Skeletal muscle cell (primary cell): ENCODE results near the gene LTN1.
"Not testable (repeated sequence)": the region's sequence is repeated elsewhere in the genome, so short reads cannot be mapped to it uniquely, and the experiment has no call there.

ENCODE experiments used
- DNase-seq: peaks from one replicate; pipeline ENCODE4 v3.0.0-alpha.2; 2010; ENCODE audit warnings: low read depth
- H3K4me3 ChIP-seq: 2 replicates; pipeline ENCODE4 v1.5.1; 2011; ENCODE audit warnings: low read depth, mild to moderate bottlenecking, control low read depth, low read length, moderate library complexity

LTN1 gene

GRCh38 chr21:28988146-28988545 is 4.5 kb downstream of the LTN1 start:
- not testable (repeated sequence) for DNase-seq, H3K4me3 ChIP-seq

DNA sequence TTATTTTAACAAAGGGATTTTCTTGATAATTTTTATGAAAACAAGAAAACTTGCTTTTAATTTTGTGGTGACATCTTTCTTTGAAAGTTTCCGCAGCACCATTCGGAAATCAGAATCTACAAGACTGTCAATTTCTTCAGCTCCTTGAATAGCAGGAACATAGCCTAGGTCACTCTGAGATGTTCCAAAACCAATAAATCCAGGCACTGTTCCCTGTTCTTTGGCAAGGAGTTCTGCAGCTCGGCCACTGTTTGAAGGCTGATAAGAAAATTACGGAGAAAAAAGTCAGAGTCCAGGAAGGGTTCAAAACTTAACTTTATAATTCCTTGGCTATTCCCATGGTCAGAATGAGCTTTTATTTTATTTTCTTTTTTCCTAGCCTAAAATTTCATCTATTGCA is 6.0 kb downstream of the LTN1 start:
- no peak overlapping the region for H3K4me3 ChIP-seq
- no peak for DNase-seq

- no peak for DNase-seq
- H3K4me3 ChIP-seq = no peak overlapping the region
These were observed 10.0 kb downstream of the LTN1 start for GRCh38 chr21:28982637-28983036.

DNA sequence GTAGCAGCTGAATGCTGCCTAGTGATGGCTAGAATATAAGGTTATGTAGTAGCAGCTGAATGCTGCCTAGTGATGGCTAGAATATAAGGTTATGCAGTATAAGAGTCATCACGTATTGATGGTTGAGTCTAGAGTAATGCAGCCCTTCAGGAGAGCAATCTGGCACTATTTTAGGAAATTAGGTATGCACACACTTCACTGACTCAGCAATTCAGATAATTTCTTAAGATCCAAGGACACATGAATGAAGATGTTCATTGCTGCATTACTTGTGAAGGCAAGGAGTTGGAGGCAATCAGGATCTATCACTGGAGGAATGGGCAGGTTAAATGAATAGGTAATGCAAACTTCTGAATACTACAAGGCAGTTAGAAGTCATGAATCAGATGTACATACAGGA is 13.6 kb downstream of the LTN1 start:
- DNase-seq = no peak
- H3K4me3 ChIP-seq = no peak overlapping the region

DNA sequence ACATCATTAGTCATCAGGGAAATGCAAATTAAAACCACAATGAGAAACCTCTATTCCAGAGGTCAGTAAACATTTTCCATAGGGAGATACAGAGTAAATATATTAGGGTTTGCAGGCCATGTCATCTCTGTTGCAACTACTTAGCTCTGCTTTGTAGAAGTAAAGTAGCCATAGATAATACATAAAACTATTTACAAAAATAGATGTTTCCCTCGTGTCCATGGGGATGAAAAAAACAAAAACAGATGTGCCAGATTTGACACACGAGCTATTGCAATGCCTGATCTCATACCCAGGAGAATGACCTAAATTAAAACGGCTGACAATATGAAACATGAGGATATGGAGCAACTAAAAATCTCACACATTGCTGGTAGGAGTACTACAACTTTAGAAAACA is 17.3 kb downstream of the LTN1 start:
- no peak overlapping the region for H3K4me3 ChIP-seq
- DNase-seq = no peak

DNA sequence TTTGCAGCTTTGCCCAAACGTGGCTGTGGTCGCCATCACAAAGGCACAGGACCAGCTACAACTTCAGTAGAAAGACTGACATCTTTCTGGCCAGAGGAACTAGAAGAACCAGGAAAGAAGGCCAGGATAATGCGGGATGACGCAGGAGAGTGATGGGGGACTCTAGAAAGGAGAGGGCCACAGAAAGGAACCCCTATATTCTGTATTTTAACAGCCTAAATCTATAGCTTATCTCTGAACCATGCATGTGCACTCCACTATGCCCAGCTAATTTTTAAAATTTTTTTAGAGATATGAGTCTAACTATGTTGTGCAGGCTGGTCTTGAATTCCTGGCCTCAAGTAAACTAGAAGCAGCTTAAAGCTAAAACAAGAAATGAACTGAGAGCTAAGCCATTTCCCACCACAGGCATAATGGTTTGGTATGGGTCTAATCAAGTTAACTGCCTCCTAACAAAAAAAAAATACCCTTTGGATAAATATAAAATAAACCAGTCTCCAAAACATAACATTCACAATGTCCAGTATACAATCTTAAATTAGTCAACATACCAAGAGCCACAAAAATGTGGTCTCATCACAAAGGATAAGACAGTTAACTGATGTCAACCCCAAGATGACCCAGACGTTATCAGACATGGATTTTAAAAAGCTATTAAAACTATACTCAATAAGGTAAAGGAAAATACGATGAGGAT is 18.0 kb downstream of the LTN1 start:
- H3K4me3 ChIP-seq = no peak overlapping the region
- no peak for DNase-seq

- no peak for DNase-seq
- H3K4me3 ChIP-seq = no peak overlapping the region
These were observed 20.3 kb downstream of the LTN1 start for GRCh38 chr21:28972398-28972797.

DNA sequence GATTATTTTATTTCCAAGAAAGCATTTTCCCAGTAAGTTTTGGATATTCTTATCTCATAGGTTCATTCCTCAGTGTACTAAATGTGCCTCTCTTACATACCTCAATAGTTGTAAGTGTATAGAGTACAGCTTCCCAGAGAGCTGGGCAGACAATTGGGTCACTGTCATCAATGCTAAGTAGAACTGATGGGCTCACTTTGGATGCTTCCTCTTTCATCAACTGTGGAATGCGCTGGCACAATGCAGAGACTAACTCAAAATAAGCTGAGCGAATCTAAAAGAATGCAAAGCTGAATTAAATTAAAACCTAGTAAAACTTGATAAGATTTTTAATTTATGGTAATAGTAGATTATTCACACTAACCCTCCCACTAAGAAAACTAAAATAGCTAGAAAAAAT is 21.5 kb downstream of the LTN1 start:
- H3K4me3 ChIP-seq = no peak overlapping the region
- no peak for DNase-seq

DNA sequence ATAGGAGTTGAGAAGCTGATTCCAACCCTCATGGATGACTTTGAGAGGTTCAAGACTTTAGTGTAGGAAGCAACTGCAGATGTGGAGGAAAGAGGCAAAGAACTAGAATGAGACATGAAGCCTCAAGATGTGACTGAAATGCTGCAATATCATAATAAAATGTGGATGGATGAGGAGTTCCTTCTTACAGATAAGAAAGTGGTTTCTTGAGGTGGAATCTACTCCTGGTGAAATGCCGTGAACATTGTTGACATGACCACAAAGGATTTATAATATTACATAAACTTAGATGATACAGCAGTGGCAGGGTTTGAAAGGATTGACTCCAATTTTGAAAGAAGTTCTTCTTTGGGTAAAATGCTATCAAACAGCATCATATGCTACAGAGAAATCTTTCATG is 28.8 kb downstream of the LTN1 start:
- no peak overlapping the region for H3K4me3 ChIP-seq
- DNase-seq = no peak

- no peak for DNase-seq
- no peak overlapping the region for H3K4me3 ChIP-seq
These were observed 30.2 kb downstream of the LTN1 start for GRCh38 chr21:28962465-28962864.

GRCh38 chr21:28961927-28962326 is 30.8 kb downstream of the LTN1 start:
- H3K4me3 ChIP-seq = no peak overlapping the region
- DNase-seq = no peak

DNA sequence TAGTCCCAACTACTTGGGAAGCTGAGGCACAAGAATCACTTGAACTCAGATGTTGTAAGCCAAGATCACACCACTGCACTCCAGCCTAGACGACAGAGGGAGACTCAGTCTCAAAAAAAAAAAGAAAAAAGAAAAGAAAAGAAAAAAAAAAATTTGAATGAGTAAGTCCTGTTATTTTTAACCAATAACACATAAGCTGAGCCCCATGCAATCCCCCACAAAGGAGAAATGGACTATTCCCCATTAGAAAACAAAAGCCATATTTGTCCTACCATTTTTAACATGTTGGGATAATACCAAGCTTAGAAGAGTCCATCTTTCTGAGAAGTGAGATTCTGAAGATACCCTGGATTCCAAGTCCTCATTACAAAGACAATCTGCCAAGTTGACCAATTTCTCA is 32.4 kb downstream of the LTN1 start:
- H3K4me3 ChIP-seq = no peak overlapping the region
- no peak for DNase-seq

DNA sequence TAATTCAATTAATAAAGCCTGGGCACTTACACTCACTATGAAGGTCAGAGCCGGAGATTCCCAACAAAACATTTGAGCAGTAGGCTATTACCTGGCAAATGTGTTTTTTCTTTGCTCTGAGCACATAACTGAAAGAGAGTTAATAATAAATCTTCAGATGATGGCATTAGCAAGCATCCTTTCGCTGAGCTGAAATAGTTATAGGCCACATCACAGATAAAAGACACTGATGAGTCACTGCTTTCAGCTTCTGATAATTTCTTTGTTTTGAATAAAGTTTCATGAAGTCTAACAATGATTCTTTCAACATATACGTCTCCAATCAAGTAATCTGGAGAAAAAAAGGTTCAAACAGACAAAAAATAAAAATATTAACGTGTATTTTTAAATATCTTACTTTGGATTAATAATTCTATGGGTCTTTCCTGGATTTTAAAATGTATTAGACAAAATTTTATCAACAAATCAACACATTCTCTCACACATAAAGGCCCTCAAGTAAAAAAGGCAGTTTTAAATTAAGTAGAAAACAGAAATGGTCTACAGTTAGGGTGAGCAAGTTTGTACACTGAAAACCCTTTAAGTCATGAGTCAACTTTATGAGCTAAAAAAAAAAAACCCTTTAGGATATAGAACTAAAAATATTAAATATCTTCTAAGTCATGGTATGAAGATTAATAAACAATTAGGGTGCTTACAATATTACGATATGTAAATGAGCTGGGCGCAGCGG is 33.1 kb downstream of the LTN1 start:
- H3K4me3 ChIP-seq = no peak overlapping the region
- peak; percentile 34 for DNase-seq

GRCh38 chr21:28953247-28953646 is 39.4 kb downstream of the LTN1 start:
- no peak overlapping the region for H3K4me3 ChIP-seq
- DNase-seq = no peak

DNA sequence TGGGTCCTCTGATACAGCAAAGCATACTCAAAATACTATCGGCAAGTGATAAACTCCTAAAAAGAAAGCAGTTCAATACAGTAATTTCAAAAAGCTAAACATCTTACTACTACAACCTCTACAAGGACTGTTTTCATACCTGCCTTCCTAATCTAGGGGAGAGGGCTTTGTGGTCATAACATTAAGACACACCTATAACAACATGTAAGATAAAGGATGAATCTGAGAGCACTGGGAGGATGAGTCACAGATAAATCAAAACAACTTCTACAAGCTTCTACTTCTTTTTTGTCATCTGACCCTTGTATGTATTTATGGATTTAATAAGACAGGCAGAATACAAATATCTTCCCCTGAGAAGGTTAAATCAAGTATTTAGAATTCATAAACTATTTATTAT is 40.0 kb downstream of the LTN1 start:
- DNase-seq = no peak
- no peak overlapping the region for H3K4me3 ChIP-seq

DNA sequence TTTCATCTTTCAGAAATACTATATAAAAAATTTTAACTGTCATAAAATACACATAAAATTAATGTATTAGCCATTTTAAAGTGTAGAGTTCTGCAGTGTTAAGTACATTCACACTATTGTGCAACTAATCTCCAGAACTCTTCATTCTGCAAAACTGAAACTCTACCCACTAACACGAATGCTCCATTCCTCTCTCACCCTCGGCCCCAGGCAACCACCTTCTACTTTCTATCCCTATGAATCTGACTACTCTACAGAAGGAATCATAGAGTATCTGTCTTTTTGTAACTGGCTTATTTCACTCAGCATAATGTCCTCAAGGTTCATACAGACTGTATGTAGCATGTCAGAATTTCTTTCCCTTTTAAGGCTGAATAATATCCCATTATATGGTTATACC is 43.4 kb downstream of the LTN1 start:
- DNase-seq = no peak
- no peak overlapping the region for H3K4me3 ChIP-seq

DNA sequence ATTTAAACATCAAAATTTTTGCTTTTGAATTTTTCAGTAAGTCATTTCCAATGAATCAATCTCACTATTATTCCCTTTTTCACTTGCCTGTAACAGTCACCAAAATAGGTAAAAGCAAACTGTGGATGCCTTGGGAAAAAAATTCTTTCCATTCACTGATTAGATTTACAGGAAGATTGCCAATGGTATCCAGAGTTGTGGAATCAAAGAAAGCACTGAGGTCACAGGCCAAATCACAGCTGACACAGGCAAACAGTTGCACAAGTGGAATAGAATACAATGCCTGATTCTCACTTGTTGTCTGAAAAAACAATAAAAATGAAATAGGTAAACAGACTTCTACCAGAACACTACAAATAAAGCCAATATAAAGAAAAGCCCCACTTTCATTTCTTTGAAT is 48.4 kb downstream of the LTN1 start:
- no peak for DNase-seq

GRCh38 chr21:28943631-28944030 is 49.0 kb downstream of the LTN1 start:
- H3K4me3 ChIP-seq = no peak overlapping the region
- peak; percentile 29 for DNase-seq

More for the DNA sequence above, 48.4 kb downstream of the LTN1 start:
- H3K4me3 ChIP-seq = no peak overlapping the region

DNA sequence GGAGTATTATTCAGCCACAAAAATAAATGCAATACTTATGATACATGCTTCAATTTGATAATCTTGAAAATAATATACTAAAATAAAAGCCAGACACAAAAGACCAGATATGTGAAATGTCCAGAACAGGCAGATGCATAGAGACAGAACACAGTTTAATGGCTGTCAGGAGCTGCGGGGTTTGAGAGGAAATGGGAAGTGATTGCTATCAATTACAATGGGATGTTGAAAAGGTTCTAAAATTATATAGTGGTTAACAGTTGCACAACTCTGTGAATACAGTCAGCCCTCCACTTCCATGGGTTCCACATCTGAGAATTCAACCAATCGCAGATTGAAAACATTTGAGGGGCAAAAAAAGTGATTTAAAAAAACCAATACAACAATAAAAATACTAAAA is 54.0 kb downstream of the LTN1 start:
- no peak for DNase-seq
- no peak overlapping the region for H3K4me3 ChIP-seq

GRCh38 chr21:28937737-28938136 is 54.9 kb downstream of the LTN1 start:
- no peak overlapping the region for H3K4me3 ChIP-seq
- no peak for DNase-seq

DNA sequence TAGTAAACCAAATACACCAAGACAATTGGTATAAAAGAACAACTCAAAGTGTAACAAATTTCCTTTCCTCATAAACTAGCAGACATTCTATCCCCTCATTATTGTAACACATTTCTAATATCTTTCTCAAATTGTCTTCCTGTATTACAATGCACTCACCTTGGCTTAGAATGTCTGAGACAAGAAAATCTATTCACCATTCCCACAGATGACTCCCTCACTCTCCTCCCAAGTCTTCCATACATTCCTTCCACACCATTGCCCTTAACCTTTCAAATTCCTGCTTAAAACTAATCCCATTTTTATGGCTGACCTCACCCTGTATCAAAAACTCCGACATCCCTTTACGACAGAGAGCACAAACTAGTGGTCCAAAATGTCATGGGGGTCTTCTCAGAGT is 56.0 kb downstream of the LTN1 start:
- DNase-seq = no peak
- H3K4me3 ChIP-seq = no peak overlapping the region
